BLaER1 treated with 17β-estradiol and CSF1 and Interleukin-3, amounts not matched to agents 10 nM and 100 nM (cell line): ENCODE data around the gene OLIG2.

Source experiments
- H3K27ac ChIP-seq, 11 experiments: shearing (Covaris generic); formaldehyde crosslinking; 2 replicates each; pipeline ENCODE4 v1.8.1; 2022
- H3K27me3 ChIP-seq, 11 experiments: shearing (Covaris generic); formaldehyde crosslinking; 2 replicates each; pipeline ENCODE4 v1.8.1; 2022
- H3K36me3 ChIP-seq, 11 experiments: shearing (Covaris generic); formaldehyde crosslinking; 2 replicates each; pipeline ENCODE4 v1.8.1; 2022
- H3K4me1 ChIP-seq, 10 experiments: shearing (Covaris generic); formaldehyde crosslinking; 2 replicates each; pipeline ENCODE4 v1.8.1; 2022
- H3K4me2 ChIP-seq, 11 experiments: shearing (Covaris generic); formaldehyde crosslinking; 2 replicates each; pipeline ENCODE4 v1.8.1; 2022
- H3K4me3 ChIP-seq, 10 experiments: shearing (Covaris generic); formaldehyde crosslinking; 2 replicates each; pipeline ENCODE4 v1.8.1; 2022
- H3K9ac ChIP-seq, 11 experiments: shearing (Covaris generic); formaldehyde crosslinking; 2 replicates each; pipeline ENCODE4 v1.8.1; 2022
- H3K9me3 ChIP-seq, 11 experiments: shearing (Covaris generic); formaldehyde crosslinking; replicated peaks in 1 of 11; 2 replicates each; pipeline ENCODE4 v1.8.1; 2022
- H4K20me1 ChIP-seq, 11 experiments: shearing (Covaris generic); formaldehyde crosslinking; 2 replicates each; pipeline ENCODE4 v1.8.1; 2022
- Cebpa-rat ChIP-seq, 11 experiments: shearing (Covaris generic); IDR thresholded peaks; 2 replicates each; pipeline ENCODE4 v1.8.1; 2022

Gene OLIG2

GRCh38 chr21:33075596-33076195, 50.0 kb downstream of the OLIG2 start:
- Histone ChIP-seq H3K27ac (no peak overlapping the region), H3K36me3 (no peaks in the 10 kb centered on the region), H3K4me2 (no peak overlapping the region; a peak in 1 of 22 replicates), H3K9ac (no peak overlapping the region), H3K4me1 (peaks cover 40 to 57% (median 49%) of the 10 kb centered on the region in 10 experiments), H3K9me3 (peaks cover 14 to 19% (median 15%) of the 10 kb centered on the region in 11 experiments), H4K20me1 (peaks cover 0 to 21% (median 0%) of the 10 kb centered on the region in 11 experiments; a peak in 7 of 22 replicates), H3K27me3 (peaks cover 52 to 78% (median 75%) of the 10 kb centered on the region in 11 experiments), H3K4me3 (no peak overlapping the region)
- no peak for TF ChIP-seq Cebpa-rat (IDR thresholded peaks at IDR 0.05)

- H3K9me3 ChIP-seq, result peaks cover 3 to 8% (median 5%) of the 10 kb centered on the region in 11 experiments; a peak in 21 of 22 replicates
- no peak overlapping the region for H3K9ac ChIP-seq
- no peaks in the 10 kb centered on the region for H3K36me3 ChIP-seq
- peaks cover 0 to 12% (median 0%) of the 10 kb centered on the region in 11 experiments; a peak in 3 of 22 replicates for H4K20me1 ChIP-seq
- no peak overlapping the region for H3K4me3 ChIP-seq
- peaks cover 41 to 67% (median 65%) of the 10 kb centered on the region in 11 experiments for H3K27me3 ChIP-seq
- H3K4me1 ChIP-seq, result peaks cover 37 to 49% (median 41%) of the 10 kb centered on the region in 10 experiments
- H3K27ac ChIP-seq, result no peak overlapping the region
- TF ChIP-seq Cebpa-rat (IDR thresholded peaks at IDR 0.05), result no peak
- H3K4me2 ChIP-seq, result peak overlapping the region in 9 of 11 experiments; percentile 61 to 90 (median 77); a peak in 9 of 22 replicates
These were observed 51.0 kb downstream of the OLIG2 start for GRCh38 chr21:33076600-33077329.
